ENCODE data around the gene CCDC198. TPM values are rescaled to one million over a fixed set of nuclear protein-coding genes. Genes with fewer than 3 reads are reported as not detected.

The CCDC198 gene
- total and polyA plus RNA-seq, 9 of the 15 experiments (the other 6 are each of a cell fraction or from before 2014, with no cell fraction given): not detected

- TF ChIP-seq ZNF518B (CRISPR knock-in tag; IDR thresholded peaks at IDR 0.05): no peak
Observed at GRCh38 chr14:57508756-57509155, 15.1 kb upstream of the CCDC198 start (continued).

- in situ Hi-C loops (cut with MboI): no loop called here
Observed at GRCh38 chr14:57502586-57503254, 9.1 kb upstream of the CCDC198 start.

More at GRCh38 chr14:57502586-57503254, 9.1 kb upstream of the CCDC198 start:
- H3K27ac ChIP-seq (ENCODE audit: extremely low read depth, low read depth, low read length): no peak overlapping the region
- H4K20me1 ChIP-seq (replicated peaks; ENCODE audit: control insufficient read depth, insufficient read depth, low read length): no peaks in the 10 kb centered on the region
- intact Hi-C loops (cut with micrococcal nuclease): no loop called here
- FAIRE-seq: no peak
- no peak overlapping the region for H3K4me2 ChIP-seq (ENCODE audit: insufficient read depth, low read length)
- no peaks in the 10 kb centered on the region for H3K36me3 ChIP-seq (ENCODE audit: control insufficient read depth, insufficient read depth, low read length)
- H3K9ac ChIP-seq (ENCODE audit: insufficient read depth in 1 of 2, low read depth in 2 of 2, low read length in 2 of 2): no peak overlapping the region
- ChIA-PET CTCF (ENCODE audit: low intra/inter-chr PET ratio) (no interaction called here), POLR2A (interaction anchor here (1.4 kb wide), 1 partner anchor 15 kb away, joined by 4 read pairs; no protein-coding TSS in a partner anchor)
- no peak overlapping the region; the same call in 1 of the 2 replicates for H2AFZ ChIP-seq (ENCODE audit: low read depth, low read length)
- no peak for DNase-seq (ENCODE audit: extremely low read depth in 1 of 4, low spot score in 3 of 4)
- H3K4me3 ChIP-seq: no peak overlapping the region
- WGBS (ENCODE audit: insufficient coverage, low coverage, missing lambda C conversion rate): 6% methylated on average over 8 of the region's 8 CpGs
- no peaks in the 10 kb centered on the region for H3K9me1 ChIP-seq (ENCODE audit: control insufficient read depth, insufficient read depth, low read length)
- H3K79me2 ChIP-seq (ENCODE audit: control insufficient read depth, insufficient read depth, low read length): no peaks in the 10 kb centered on the region
- no peaks in the 10 kb centered on the region for H3K4me1 ChIP-seq (replicated peaks in 1 of 2; ENCODE audit: control insufficient read depth in 2 of 2, insufficient read depth in 2 of 2, low read length in 2 of 2)
- no peaks in the 10 kb centered on the region for H3K27me3 ChIP-seq (ENCODE audit: control insufficient read depth in 2 of 2, insufficient read depth in 2 of 2, low read length in 2 of 2)
- no peaks in the 10 kb centered on the region for H3K9me3 ChIP-seq (replicated peaks; ENCODE audit: control insufficient read depth, insufficient read depth, low read depth, low read length)
- ATAC-seq: no peak
- BruUV-seq (replicated peaks): no TSS peak
- TF ChIP-seq TBP (optimal IDR thresholded peaks at IDR 0.05; ENCODE audit: low read depth, low read length): no peak
- TF ChIP-seq NELFE (IDR thresholded peaks at IDR 0.05; ENCODE audit: insufficient read depth, insufficient read length): no peak
- TF ChIP-seq HNRNPUL1 (IDR thresholded peaks at IDR 0.05; ENCODE audit: low read length): no peak

Measured in K562 (cell line).